Neuronal stem cell (in vitro differentiated cells): ENCODE data around the gene HDAC11.

Experiments used
- DNase-seq: peaks from one replicate; pipeline ENCODE4 v3.0.0-alpha.2; 2013; ENCODE audit warnings: low spot score
- H2AFZ ChIP-seq: one replicate; pipeline ENCODE4 v1.6.1; 2013; ENCODE audit warnings: mild to moderate bottlenecking, low read length, inconsistent platforms
- H2AK5ac ChIP-seq: 2 replicates; pipeline ENCODE4 v1.6.1; 2013; ENCODE audit warnings: low read depth, mild to moderate bottlenecking, inconsistent platforms, low read length, moderate library complexity, mixed read lengths
- H2BK120ac ChIP-seq: 2 replicates; pipeline ENCODE4 v1.6.1; 2013; ENCODE audit warnings: low read depth, mild to moderate bottlenecking, inconsistent platforms, low read length, moderate library complexity, mixed read lengths
- H2BK12ac ChIP-seq: one replicate; pipeline ENCODE4 v1.6.1; 2013; ENCODE audit warnings: low read length, inconsistent platforms
- H2BK15ac ChIP-seq: 2 replicates; pipeline ENCODE4 v1.6.1; 2013; ENCODE audit warnings: mild to moderate bottlenecking, low read length, inconsistent platforms, mixed read lengths
- H2BK5ac ChIP-seq: one replicate; pipeline ENCODE4 v1.6.1; 2013; ENCODE audit warnings: inconsistent platforms, mild to moderate bottlenecking, low read length, moderate library complexity
- H3K14ac ChIP-seq: one replicate; pipeline ENCODE4 v1.6.1; 2013; ENCODE audit warnings: low read length, inconsistent platforms
- H3K18ac ChIP-seq: 2 replicates; pipeline ENCODE4 v1.6.1; 2013; ENCODE audit warnings: low read length, inconsistent platforms
- H3K23ac ChIP-seq: 2 replicates; pipeline ENCODE4 v1.6.1; 2013; ENCODE audit warnings: low read depth, mild to moderate bottlenecking, mixed read lengths, low read length, inconsistent platforms; ENCODE audit not compliant: poor library complexity
- H3K27ac ChIP-seq: replicated peaks from 3 replicates; pipeline ENCODE4 v1.5.1; 2013; ENCODE audit warnings: low read length, inconsistent platforms
- H3K27me3 ChIP-seq, 3 experiments: 2 replicates each; pipeline ENCODE4 v1.6.1; 2013; ENCODE audit warnings: low read length in 3 of 3, mild to moderate bottlenecking in 2 of 3, inconsistent platforms in 1 of 3, low read depth in 1 of 3, mixed read lengths in 1 of 3, moderate library complexity in 1 of 3; ENCODE audit not compliant: control insufficient read depth in 3 of 3, insufficient read depth in 3 of 3
- H3K36me3 ChIP-seq, 2 donors: replicated peaks in 1 of 2; 2 replicates each; pipeline ENCODE4 v1.6.1; 2013; ENCODE audit warnings: low read length in 2 of 2; ENCODE audit not compliant: control insufficient read depth in 2 of 2, insufficient read depth in 2 of 2
- H3K4ac ChIP-seq: 2 replicates; pipeline ENCODE4 v1.6.1; 2013; ENCODE audit warnings: inconsistent platforms, mild to moderate bottlenecking, low read length, moderate library complexity
- H3K4me1 ChIP-seq, 2 donors: 1 replicate in 1 of 2; 2 replicates in 1 of 2; pipeline ENCODE4 v1.6.1; 2013; ENCODE audit warnings: low read length in 2 of 2, low read depth in 1 of 2; ENCODE audit not compliant: control insufficient read depth in 2 of 2, insufficient read depth in 1 of 2
- H3K4me2 ChIP-seq: one replicate; pipeline ENCODE4 v1.6.1; 2013; ENCODE audit warnings: mild to moderate bottlenecking, low read length, inconsistent platforms; ENCODE audit not compliant: insufficient read depth, poor library complexity, severe bottlenecking
- H3K4me3 ChIP-seq, 2 donors: 2 replicates each; pipeline ENCODE4 v1.5.1; 2013; ENCODE audit warnings: low read length in 2 of 2, mild to moderate bottlenecking in 2 of 2, inconsistent platforms in 1 of 2, moderate library complexity in 1 of 2
- H3K79me1 ChIP-seq: one replicate; pipeline ENCODE4 v1.6.1; 2013; ENCODE audit warnings: low read depth, mild to moderate bottlenecking, inconsistent platforms, low read length, moderate library complexity
- H3K9ac ChIP-seq: one replicate; pipeline ENCODE4 v1.6.1; 2013; ENCODE audit warnings: mild to moderate bottlenecking, low read depth, low read length, inconsistent platforms; ENCODE audit not compliant: poor library complexity
- H3K9me3 ChIP-seq, 2 donors: replicated peaks in 1 of 2; 2 replicates each; pipeline versions ENCODE3 to v1.6.1; 2013; ENCODE audit warnings: low read length in 2 of 2, mild to moderate bottlenecking in 2 of 2, inconsistent platforms in 1 of 2, low read depth in 1 of 2, mixed read lengths in 1 of 2, moderate library complexity in 1 of 2; ENCODE audit not compliant: control insufficient read depth in 2 of 2, insufficient read depth in 1 of 2
- H4K8ac ChIP-seq: one replicate; pipeline ENCODE4 v1.6.1; 2013; ENCODE audit warnings: low read depth, mild to moderate bottlenecking, inconsistent platforms, low read length, moderate library complexity
- H4K91ac ChIP-seq: one replicate; pipeline ENCODE4 v1.6.1; 2013; ENCODE audit warnings: low read length, low read depth, mild to moderate bottlenecking, inconsistent platforms; ENCODE audit not compliant: poor library complexity
- WGBS, 2 donors: extraction: QIAGEN DNeasy Blood & Tissue Kit; methylation state at CpG; one replicate each; pipeline ENCODE4 v1.1.7; 2013; ENCODE audit warnings: missing lambda C conversion rate in 2 of 2, mixed read lengths in 1 of 2; ENCODE audit not compliant: insufficient read length in 2 of 2, insufficient replicate concordance in 1 of 2; ENCODE audit errors: extremely low coverage in 2 of 2; 5-methylcytosine and 5-hydroxymethylcytosine counted together

HDAC11 gene

GRCh38 chr3:13545952-13546454, 65.9 kb downstream of the HDAC11 start:
- H2BK15ac ChIP-seq: no peak overlapping the region
- no peak overlapping the region for H3K27ac ChIP-seq
- H4K91ac ChIP-seq: no peak overlapping the region
- H3K27me3 ChIP-seq: peaks cover 0 to 30% (median 23%) of the 10 kb centered on the region in 3 experiments
- no peak for DNase-seq
- H3K9ac ChIP-seq: peak overlapping the region; percentile 18
- no peak overlapping the region for H2BK5ac ChIP-seq
- H3K4me3 ChIP-seq: no peak overlapping the region
- no peak overlapping the region for H2BK120ac ChIP-seq
- H3K79me1 ChIP-seq: no peaks in the 10 kb centered on the region
- no peak overlapping the region for H3K14ac ChIP-seq
- H3K23ac ChIP-seq: no peak overlapping the region
- no peaks in the 10 kb centered on the region for H3K36me3 ChIP-seq
- H3K18ac ChIP-seq: peak overlapping the region; percentile 85
- H3K9me3 ChIP-seq: peaks cover 2 to 4% of the 10 kb centered on the region in 2 donors
- peaks cover 9 to 11% of the 10 kb centered on the region in 2 donors for H3K4me1 ChIP-seq
- no peak overlapping the region for H2BK12ac ChIP-seq
- no peak overlapping the region for H2AFZ ChIP-seq
- no peak overlapping the region for H3K4ac ChIP-seq
- no peak overlapping the region for H3K4me2 ChIP-seq
- WGBS, 2 donors: no CpG with 5 or more reads among the region's 9 CpGs
- peak overlapping the region; percentile 47 for H2AK5ac ChIP-seq
- H4K8ac ChIP-seq: no peak overlapping the region

DNA sequence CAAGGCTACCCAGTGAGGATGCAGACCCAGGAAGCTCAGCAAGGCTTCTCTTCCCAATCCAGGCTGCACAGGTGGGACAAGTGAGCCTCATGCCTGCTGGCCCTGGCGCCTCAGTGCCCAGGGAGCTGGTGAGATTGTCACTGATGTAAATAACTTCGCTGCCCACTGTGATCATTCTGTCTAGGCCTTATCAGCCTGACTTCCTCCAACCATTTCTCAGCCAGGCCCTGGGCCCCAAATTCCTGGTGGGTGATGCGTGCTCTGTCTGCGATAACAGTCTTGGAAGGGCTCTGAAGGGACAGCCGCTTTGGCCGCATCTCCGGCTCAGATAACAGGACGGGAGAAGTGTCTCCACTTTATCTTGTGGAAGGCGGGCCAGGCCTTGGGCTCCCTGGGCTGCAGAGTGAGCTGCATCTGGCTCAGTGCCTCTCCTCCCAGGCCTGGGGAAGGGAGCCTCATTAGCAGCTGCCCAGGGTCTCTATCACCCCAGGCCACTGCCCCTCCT, 66.6 kb downstream of the HDAC11 start:
- H2BK5ac ChIP-seq: no peak overlapping the region
- no peak overlapping the region for H2AK5ac ChIP-seq
- no peaks in the 10 kb centered on the region for H3K79me1 ChIP-seq
- H3K14ac ChIP-seq: no peak overlapping the region
- no peak overlapping the region for H3K4me2 ChIP-seq
- no peak overlapping the region for H2BK12ac ChIP-seq
- H3K4me3 ChIP-seq: no peak overlapping the region
- H3K27ac ChIP-seq: no peak overlapping the region
- no peak overlapping the region for H4K91ac ChIP-seq
- DNase-seq: no peak
- H3K36me3 ChIP-seq: no peaks in the 10 kb centered on the region
- H3K9me3 ChIP-seq: peaks cover 0 to 2% of the 10 kb centered on the region in 2 donors
- peaks cover 0 to 30% (median 23%) of the 10 kb centered on the region in 3 experiments for H3K27me3 ChIP-seq
- no peak overlapping the region for H2BK120ac ChIP-seq
- no peak overlapping the region for H3K4ac ChIP-seq
- H2BK15ac ChIP-seq: peak overlapping the region; percentile 34
- no peak overlapping the region for H3K9ac ChIP-seq
- H2AFZ ChIP-seq: peak overlapping the region; percentile 60
- no CpG with 5 or more reads among the region's 9 CpGs for WGBS, 2 donors
- no peak overlapping the region for H3K23ac ChIP-seq
- H3K18ac ChIP-seq: no peak overlapping the region
- peaks cover 9 to 15% of the 10 kb centered on the region in 2 donors for H3K4me1 ChIP-seq
- H4K8ac ChIP-seq: no peak overlapping the region

DNA sequence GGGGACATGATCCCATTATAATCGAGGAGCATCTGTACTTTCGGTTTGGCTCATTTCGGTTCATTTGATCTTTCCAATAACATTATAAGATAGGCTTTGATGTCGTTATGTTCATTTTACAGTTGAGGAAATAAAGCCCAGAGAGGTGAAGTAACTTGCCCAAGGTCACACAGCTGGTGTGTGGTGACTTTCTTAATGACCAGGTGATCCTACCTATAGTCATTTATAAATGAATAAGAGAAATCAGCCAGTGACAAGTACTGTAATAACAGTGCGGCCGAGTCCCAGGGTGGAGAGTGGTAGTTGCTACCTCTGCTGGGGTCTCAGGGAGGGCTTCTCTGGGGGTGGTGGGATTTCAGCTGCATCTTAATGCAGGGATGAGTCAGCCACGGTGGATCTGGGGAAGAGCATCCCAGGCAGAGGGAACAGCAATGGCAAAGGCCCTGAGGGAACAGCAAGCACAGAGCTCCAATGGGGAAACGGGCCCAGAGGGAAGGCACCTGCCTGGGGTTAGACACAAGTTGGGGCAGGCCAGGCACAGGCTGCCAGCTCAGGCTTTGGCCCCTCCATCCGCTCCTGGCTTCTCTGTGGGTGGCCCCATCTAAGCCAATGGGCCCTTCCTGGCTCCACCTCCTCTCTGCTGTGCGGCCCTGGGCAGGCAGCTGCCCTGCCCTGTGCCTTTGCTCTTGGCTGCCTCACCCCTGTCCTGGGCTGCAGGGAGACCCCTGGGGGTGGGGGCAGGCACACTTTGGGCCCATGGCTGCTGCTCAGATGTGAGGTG, 67.7 kb downstream of the HDAC11 start:
- peaks cover 9 to 15% of the 10 kb centered on the region in 2 donors for H3K4me1 ChIP-seq
- WGBS, 2 donors: no CpG with 5 or more reads among the region's 10 CpGs
- peaks cover 0 to 30% (median 23%) of the 10 kb centered on the region in 3 experiments for H3K27me3 ChIP-seq
- peak overlapping the region; percentile 72 for H2BK5ac ChIP-seq
- no peaks in the 10 kb centered on the region for H3K36me3 ChIP-seq
- no peak overlapping the region for H3K27ac ChIP-seq
- H2BK120ac ChIP-seq: peak overlapping the region; percentile 81
- H4K91ac ChIP-seq: no peak overlapping the region
- H3K9ac ChIP-seq: no peak overlapping the region
- H2AK5ac ChIP-seq: peak overlapping the region; percentile 90
- no peak for DNase-seq
- H2BK15ac ChIP-seq: peak overlapping the region; percentile 95
- peak overlapping the region; percentile 67 for H3K14ac ChIP-seq
- H3K79me1 ChIP-seq: no peaks in the 10 kb centered on the region
- no peak overlapping the region for H2AFZ ChIP-seq
- peak overlapping the region; percentile 82 for H3K18ac ChIP-seq
- no peak overlapping the region for H3K4ac ChIP-seq
- peaks cover 0 to 2% of the 10 kb centered on the region in 2 donors for H3K9me3 ChIP-seq
- no peak overlapping the region for H3K4me2 ChIP-seq
- H3K23ac ChIP-seq: no peak overlapping the region
- H2BK12ac ChIP-seq: no peak overlapping the region
- H4K8ac ChIP-seq: no peak overlapping the region
- H3K4me3 ChIP-seq: no peak overlapping the region
